Vagina (tissue), 2 donors: ENCODE measurements around the gene PAQR5.

Experiments
- CTCF ChIP-seq, 3 experiments: fragments of 450-650 bp in 2 of 3; fragments of 200-600 bp in 1 of 3; sonication (generic) in 1 of 3; IDR thresholded peaks; one replicate each; pipeline ENCODE4 v1.5.1; 2017 to 2019; ENCODE audit warnings: antibody characterized with exemption in 3 of 3, mild to moderate bottlenecking in 2 of 3, moderate library complexity in 2 of 3
- POLR2A ChIP-seq, 2 donors: fragments of 450-650 bp; IDR thresholded peaks; one replicate each; pipeline ENCODE4 v1.6.1; 2017; ENCODE audit warnings: antibody characterized with exemption in 2 of 2, mild to moderate bottlenecking in 2 of 2, moderate library complexity in 2 of 2
- POLR2AphosphoS5 ChIP-seq, 2 donors: sonication (generic); formaldehyde crosslinking; IDR thresholded peaks; one replicate each; pipeline ENCODE4 v1.9.0; 2017; ENCODE audit warnings: antibody characterized with exemption in 2 of 2, mild to moderate bottlenecking in 2 of 2, low read depth in 1 of 2; ENCODE audit not compliant: insufficient read depth in 1 of 2

DNA sequence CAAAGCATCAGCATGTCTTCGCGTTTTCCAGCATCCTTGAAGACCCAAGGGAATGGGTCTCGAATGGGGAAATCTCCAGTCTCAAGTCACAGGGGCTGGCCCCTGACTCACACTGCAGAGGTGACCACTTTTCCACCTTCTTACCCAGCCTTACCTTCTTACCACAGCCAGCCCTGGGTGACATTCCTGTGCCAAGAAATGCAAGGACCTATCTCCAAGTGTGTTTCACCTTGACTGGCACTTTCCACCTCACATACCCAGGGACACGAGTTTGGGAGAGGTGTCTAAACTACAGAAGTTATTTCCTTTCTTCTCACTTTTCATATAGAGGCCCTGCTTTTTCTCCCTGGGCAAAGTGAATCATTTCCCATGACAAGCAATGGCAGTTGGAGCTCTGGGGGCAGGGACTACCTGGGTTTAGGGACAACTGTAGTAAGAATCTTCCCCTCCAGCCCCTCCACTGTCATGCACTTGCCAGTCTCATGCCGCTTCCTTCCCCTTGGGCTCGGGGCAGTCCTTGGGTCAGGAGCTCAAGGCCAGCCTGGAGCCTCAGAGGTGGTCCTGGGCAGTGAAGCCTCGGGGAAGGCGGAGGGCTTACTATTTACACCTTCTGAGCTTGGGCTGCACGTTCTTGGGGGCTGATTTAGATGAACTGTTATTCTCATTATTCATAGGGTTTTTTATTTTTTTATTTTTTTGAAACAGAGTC is 16.8 kb downstream of the PAQR5 start:
- no peak for TF ChIP-seq POLR2AphosphoS5 (IDR thresholded peaks at IDR 0.05; ENCODE audit: insufficient read depth in 1 of 2, low read depth in 1 of 2)
- TF ChIP-seq CTCF (IDR thresholded peaks at IDR 0.05), result no peak
- no peak for TF ChIP-seq POLR2A (IDR thresholded peaks at IDR 0.05)
